OCI-LY3 (cell line): ENCODE results near the gene OCRL.

Experiments
- H2AFZ ChIP-seq: fragments of 200-600, 300-600 bp; shearing (Covaris generic); 2 replicates; pipeline ENCODE4 v1.6.0; 2014; ENCODE audit warnings: antibody characterized with exemption, low read depth, low read length
- H3K27ac ChIP-seq: fragments of 200-600, 300-600 bp; sonication (generic); 2 replicates; pipeline ENCODE4 v1.5.1; 2014; ENCODE audit warnings: mild to moderate bottlenecking, low read length, moderate library complexity, mixed read lengths
- H3K27me3 ChIP-seq: fragments of 200-600, 300-600 bp; sonication (generic); 2 replicates; pipeline ENCODE4 v1.6.1; 2014; ENCODE audit warnings: low read depth, low read length, mixed read lengths
- H3K36me3 ChIP-seq: fragments of 200-600, 300-600 bp; sonication (generic); replicated peaks from 2 replicates; pipeline ENCODE3; 2014; ENCODE audit warnings: low read depth, low read length, mixed read lengths
- H3K4me1 ChIP-seq: fragments of 300-600, 200-600 bp; sonication (generic); 2 replicates; pipeline ENCODE4 v1.6.1; 2014; ENCODE audit warnings: low read length, mixed read lengths
- H3K4me2 ChIP-seq: fragments of 200-600, 300-600 bp; sonication (generic); 2 replicates; pipeline ENCODE4 v1.6.1; 2014; ENCODE audit warnings: low read length, mixed read lengths
- H3K4me3 ChIP-seq: fragments of 300-600, 200-600 bp; sonication (generic); 2 replicates; pipeline ENCODE4 v1.5.1; 2014; ENCODE audit warnings: antibody characterized with exemption, mild to moderate bottlenecking, low read length, moderate library complexity
- H3K79me2 ChIP-seq: fragments of 300-600, 200-600 bp; shearing (Covaris generic); 2 replicates; pipeline ENCODE4 v1.6.1; 2014; ENCODE audit warnings: mild to moderate bottlenecking, low read length, mixed read lengths
- H3K9ac ChIP-seq: fragments of 300-600, 200-600 bp; shearing (Covaris generic); 2 replicates; pipeline ENCODE4 v1.6.0; 2014; ENCODE audit warnings: mild to moderate bottlenecking, low read length, moderate library complexity
- H3K9me3 ChIP-seq: fragments of 200-600, 300-600 bp; shearing (Covaris generic); 2 replicates; pipeline ENCODE4 v1.6.1; 2014; ENCODE audit warnings: low read length, mixed read lengths; ENCODE audit not compliant: insufficient read depth
- H4K20me1 ChIP-seq: fragments of 200-600, 300-600 bp; sonication (generic); 2 replicates; pipeline ENCODE4 v1.6.1; 2016; ENCODE audit warnings: low read length, mixed read lengths; ENCODE audit not compliant: insufficient read depth
- CTCF ChIP-seq: fragments of 200-600, 300-600 bp; sonication (generic); IDR thresholded peaks from 2 replicates; pipeline ENCODE4 v1.5.1; 2014; ENCODE audit warnings: antibody characterized with exemption, low read length, low read depth
- EZH2phosphoT487 ChIP-seq: fragments of 200-600 bp; shearing (Covaris generic); IDR thresholded peaks from 2 replicates; pipeline ENCODE4 v1.6.1; 2018; ENCODE audit warnings: antibody characterized with exemption, mixed run types, low read depth

OCRL gene

GRCh38 chrX:129525896-129526295 is 14.2 kb upstream of the OCRL start:
- Histone ChIP-seq H3K4me1 (peaks cover 13% of the 10 kb centered on the region), H2AFZ (no peak overlapping the region), H3K36me3 (no peaks in the 10 kb centered on the region), H3K79me2 (no peaks in the 10 kb centered on the region), H3K27me3 (no peaks in the 10 kb centered on the region), H3K27ac (no peak overlapping the region), H3K4me3 (no peak overlapping the region), H3K9me3 (no peaks in the 10 kb centered on the region), H3K9ac (no peak overlapping the region), H3K4me2 (no peak overlapping the region), H4K20me1 (no peaks in the 10 kb centered on the region)
- TF ChIP-seq CTCF, result no peak
- no peak for TF ChIP-seq EZH2phosphoT487

- Histone ChIP-seq H2AFZ (no peak overlapping the region), H3K9ac (no peak overlapping the region), H4K20me1 (no peaks in the 10 kb centered on the region), H3K79me2 (no peaks in the 10 kb centered on the region), H3K4me1 (peaks cover 8% of the 10 kb centered on the region), H3K4me3 (no peak overlapping the region), H3K4me2 (no peak overlapping the region), H3K27me3 (no peaks in the 10 kb centered on the region), H3K36me3 (no peaks in the 10 kb centered on the region), H3K27ac (no peak overlapping the region), H3K9me3 (no peaks in the 10 kb centered on the region)
- no peak for TF ChIP-seq CTCF
- no peak for TF ChIP-seq EZH2phosphoT487
Observed at GRCh38 chrX:129529685-129530281, 10.3 kb upstream of the OCRL start.

GRCh38 chrX:129530410-129530809 is 9.6 kb upstream of the OCRL start:
- Histone ChIP-seq H3K27ac (no peak overlapping the region), H3K36me3 (no peaks in the 10 kb centered on the region), H4K20me1 (no peaks in the 10 kb centered on the region), H3K4me2 (no peak overlapping the region), H3K27me3 (no peaks in the 10 kb centered on the region), H2AFZ (no peak overlapping the region), H3K4me3 (no peak overlapping the region), H3K4me1 (peaks cover 8% of the 10 kb centered on the region), H3K79me2 (no peaks in the 10 kb centered on the region), H3K9ac (no peak overlapping the region), H3K9me3 (no peaks in the 10 kb centered on the region)
- no peak for TF ChIP-seq CTCF
- TF ChIP-seq EZH2phosphoT487, result no peak

- Histone ChIP-seq H3K9ac (no peak overlapping the region), H3K36me3 (no peaks in the 10 kb centered on the region), H3K4me3 (no peak overlapping the region), H3K79me2 (no peaks in the 10 kb centered on the region), H2AFZ (no peak overlapping the region), H3K27ac (no peak overlapping the region), H4K20me1 (no peaks in the 10 kb centered on the region), H3K27me3 (no peaks in the 10 kb centered on the region), H3K4me1 (peaks cover 8% of the 10 kb centered on the region), H3K9me3 (no peaks in the 10 kb centered on the region), H3K4me2 (no peak overlapping the region)
- no peak for TF ChIP-seq CTCF
- no peak for TF ChIP-seq EZH2phosphoT487
Observed at GRCh38 chrX:129531132-129531531, 8.9 kb upstream of the OCRL start.
